ENCODE measurements around the gene ZNF428. TPM values are rescaled to one million over a fixed set of nuclear protein-coding genes. Genes with fewer than 3 reads are reported as not detected.

Gene ZNF428
- total and polyA plus RNA-seq, 2 experiments from 2014 or later: 21.1 to 23.9 TPM

DNA sequence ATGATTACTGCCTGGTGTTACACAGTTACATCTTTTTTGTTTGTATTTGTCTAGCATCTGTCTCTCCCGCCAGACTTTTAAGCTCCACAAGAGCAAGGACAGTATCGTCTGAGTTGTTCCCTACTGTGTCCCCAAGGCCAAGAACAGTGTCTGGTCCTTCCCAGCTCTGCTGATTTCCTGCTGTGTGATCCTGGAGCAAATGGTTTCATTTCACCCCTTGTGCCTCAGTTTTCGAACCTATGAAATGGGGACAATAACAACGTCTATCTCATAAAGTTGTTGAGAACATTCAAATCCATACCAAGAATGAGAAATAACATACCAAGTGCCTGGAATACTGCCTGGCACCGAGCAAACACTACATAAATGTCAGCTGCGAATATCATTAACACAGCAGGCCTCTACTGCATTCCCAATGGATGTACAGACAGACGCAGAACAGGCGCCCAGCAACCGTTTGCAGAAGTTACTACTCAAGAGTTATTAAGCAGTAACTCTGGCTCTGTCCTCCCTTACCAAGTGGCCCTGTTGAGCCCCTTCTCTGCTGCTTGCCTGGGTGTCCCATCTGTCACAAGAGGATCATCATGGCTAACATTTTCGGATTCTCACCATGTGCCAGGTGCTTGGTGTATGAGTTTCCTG, 55.5 kb downstream of the ZNF428 start:
- H3K27ac ChIP-seq (ENCODE audit: low read depth): no peak overlapping the region
- DNase-seq (ENCODE audit: low spot score): no peak
- TF ChIP-seq JUNB (IDR thresholded peaks at IDR 0.05; ENCODE audit: unreplicated experiment) (no peak), STAT1 (IDR thresholded peaks at IDR 0.05; ENCODE audit: unreplicated experiment) (no peak), ZNF331 (CRISPR knock-in tag; IDR thresholded peaks at IDR 0.05; ENCODE audit: low read depth) (no peak), EZH2phosphoT487 (IDR thresholded peaks at IDR 0.05; ENCODE audit: unreplicated experiment) (no peak), POLR2AphosphoS5 (IDR thresholded peaks at IDR 0.05; ENCODE audit: low read depth) (no peak), CREB1 (CRISPR knock-in tag; IDR thresholded peaks at IDR 0.05; ENCODE audit: low read depth) (no peak), EZH2 (IDR thresholded peaks at IDR 0.05; ENCODE audit: low read depth, unreplicated experiment) (no peak), ZNF114 (CRISPR knock-in tag; IDR thresholded peaks at IDR 0.05) (no peak), NANOG (IDR thresholded peaks at IDR 0.05; ENCODE audit: borderline replicate concordance) (no peak)
- TF ChIP-seq, protein P1, sequence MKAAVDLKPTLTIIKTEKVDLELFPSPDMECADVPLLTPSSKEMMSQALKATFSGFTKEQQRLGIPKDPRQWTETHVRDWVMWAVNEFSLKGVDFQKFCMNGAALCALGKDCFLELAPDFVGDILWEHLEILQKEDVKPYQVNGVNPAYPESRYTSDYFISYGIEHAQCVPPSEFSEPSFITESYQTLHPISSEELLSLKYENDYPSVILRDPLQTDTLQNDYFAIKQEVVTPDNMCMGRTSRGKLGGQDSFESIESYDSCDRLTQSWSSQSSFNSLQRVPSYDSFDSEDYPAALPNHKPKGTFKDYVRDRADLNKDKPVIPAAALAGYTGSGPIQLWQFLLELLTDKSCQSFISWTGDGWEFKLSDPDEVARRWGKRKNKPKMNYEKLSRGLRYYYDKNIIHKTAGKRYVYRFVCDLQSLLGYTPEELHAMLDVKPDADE (IDR thresholded peaks at IDR 0.05): no peak
- TF ChIP-seq, protein P2, sequence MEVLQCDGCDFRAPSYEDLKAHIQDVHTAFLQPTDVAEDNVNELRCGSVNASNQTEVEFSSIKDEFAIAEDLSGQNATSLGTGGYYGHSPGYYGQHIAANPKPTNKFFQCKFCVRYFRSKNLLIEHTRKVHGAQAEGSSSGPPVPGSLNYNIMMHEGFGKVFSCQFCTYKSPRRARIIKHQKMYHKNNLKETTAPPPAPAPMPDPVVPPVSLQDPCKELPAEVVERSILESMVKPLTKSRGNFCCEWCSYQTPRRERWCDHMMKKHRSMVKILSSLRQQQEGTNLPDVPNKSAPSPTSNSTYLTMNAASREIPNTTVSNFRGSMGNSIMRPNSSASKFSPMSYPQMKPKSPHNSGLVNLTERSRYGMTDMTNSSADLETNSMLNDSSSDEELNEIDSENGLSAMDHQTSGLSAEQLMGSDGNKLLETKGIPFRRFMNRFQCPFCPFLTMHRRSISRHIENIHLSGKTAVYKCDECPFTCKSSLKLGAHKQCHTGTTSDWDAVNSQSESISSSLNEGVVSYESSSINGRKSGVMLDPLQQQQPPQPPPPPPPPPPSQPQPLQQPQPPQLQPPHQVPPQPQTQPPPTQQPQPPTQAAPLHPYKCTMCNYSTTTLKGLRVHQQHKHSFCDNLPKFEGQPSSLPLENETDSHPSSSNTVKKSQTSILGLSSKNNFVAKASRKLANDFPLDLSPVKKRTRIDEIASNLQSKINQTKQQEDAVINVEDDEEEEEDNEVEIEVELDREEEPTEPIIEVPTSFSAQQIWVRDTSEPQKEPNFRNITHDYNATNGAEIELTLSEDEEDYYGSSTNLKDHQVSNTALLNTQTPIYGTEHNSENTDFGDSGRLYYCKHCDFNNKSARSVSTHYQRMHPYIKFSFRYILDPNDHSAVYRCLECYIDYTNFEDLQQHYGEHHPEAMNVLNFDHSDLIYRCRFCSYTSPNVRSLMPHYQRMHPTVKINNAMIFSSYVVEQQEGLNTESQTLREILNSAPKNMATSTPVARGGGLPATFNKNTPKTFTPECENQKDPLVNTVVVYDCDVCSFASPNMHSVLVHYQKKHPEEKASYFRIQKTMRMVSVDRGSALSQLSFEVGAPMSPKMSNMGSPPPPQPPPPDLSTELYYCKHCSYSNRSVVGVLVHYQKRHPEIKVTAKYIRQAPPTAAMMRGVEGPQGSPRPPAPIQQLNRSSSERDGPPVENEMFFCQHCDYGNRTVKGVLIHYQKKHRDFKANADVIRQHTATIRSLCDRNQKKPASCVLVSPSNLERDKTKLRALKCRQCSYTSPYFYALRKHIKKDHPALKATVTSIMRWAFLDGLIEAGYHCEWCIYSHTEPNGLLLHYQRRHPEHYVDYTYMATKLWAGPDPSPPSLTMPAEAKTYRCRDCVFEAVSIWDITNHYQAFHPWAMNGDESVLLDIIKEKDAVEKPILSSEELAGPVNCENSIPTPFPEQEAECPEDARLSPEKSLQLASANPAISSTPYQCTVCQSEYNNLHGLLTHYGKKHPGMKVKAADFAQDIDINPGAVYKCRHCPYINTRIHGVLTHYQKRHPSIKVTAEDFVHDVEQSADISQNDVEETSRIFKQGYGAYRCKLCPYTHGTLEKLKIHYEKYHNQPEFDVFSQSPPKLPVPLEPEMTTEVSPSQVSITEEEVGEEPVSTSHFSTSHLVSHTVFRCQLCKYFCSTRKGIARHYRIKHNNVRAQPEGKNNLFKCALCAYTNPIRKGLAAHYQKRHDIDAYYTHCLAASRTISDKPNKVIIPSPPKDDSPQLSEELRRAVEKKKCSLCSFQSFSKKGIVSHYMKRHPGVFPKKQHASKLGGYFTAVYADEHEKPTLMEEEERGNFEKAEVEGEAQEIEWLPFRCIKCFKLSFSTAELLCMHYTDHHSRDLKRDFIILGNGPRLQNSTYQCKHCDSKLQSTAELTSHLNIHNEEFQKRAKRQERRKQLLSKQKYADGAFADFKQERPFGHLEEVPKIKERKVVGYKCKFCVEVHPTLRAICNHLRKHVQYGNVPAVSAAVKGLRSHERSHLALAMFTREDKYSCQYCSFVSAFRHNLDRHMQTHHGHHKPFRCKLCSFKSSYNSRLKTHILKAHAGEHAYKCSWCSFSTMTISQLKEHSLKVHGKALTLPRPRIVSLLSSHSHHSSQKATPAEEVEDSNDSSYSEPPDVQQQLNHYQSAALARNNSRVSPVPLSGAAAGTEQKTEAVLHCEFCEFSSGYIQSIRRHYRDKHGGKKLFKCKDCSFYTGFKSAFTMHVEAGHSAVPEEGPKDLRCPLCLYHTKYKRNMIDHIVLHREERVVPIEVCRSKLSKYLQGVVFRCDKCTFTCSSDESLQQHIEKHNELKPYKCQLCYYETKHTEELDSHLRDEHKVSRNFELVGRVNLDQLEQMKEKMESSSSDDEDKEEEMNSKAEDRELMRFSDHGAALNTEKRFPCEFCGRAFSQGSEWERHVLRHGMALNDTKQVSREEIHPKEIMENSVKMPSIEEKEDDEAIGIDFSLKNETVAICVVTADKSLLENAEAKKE (CRISPR knock-in tag; IDR thresholded peaks at IDR 0.05): no peak
- TF ChIP-seq, protein P3, sequence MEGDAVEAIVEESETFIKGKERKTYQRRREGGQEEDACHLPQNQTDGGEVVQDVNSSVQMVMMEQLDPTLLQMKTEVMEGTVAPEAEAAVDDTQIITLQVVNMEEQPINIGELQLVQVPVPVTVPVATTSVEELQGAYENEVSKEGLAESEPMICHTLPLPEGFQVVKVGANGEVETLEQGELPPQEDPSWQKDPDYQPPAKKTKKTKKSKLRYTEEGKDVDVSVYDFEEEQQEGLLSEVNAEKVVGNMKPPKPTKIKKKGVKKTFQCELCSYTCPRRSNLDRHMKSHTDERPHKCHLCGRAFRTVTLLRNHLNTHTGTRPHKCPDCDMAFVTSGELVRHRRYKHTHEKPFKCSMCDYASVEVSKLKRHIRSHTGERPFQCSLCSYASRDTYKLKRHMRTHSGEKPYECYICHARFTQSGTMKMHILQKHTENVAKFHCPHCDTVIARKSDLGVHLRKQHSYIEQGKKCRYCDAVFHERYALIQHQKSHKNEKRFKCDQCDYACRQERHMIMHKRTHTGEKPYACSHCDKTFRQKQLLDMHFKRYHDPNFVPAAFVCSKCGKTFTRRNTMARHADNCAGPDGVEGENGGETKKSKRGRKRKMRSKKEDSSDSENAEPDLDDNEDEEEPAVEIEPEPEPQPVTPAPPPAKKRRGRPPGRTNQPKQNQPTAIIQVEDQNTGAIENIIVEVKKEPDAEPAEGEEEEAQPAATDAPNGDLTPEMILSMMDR (conservative IDR thresholded peaks at IDR 0.05; ENCODE audit: low read depth in 2 of 2): no peak
- TF ChIP-seq, protein P4, sequence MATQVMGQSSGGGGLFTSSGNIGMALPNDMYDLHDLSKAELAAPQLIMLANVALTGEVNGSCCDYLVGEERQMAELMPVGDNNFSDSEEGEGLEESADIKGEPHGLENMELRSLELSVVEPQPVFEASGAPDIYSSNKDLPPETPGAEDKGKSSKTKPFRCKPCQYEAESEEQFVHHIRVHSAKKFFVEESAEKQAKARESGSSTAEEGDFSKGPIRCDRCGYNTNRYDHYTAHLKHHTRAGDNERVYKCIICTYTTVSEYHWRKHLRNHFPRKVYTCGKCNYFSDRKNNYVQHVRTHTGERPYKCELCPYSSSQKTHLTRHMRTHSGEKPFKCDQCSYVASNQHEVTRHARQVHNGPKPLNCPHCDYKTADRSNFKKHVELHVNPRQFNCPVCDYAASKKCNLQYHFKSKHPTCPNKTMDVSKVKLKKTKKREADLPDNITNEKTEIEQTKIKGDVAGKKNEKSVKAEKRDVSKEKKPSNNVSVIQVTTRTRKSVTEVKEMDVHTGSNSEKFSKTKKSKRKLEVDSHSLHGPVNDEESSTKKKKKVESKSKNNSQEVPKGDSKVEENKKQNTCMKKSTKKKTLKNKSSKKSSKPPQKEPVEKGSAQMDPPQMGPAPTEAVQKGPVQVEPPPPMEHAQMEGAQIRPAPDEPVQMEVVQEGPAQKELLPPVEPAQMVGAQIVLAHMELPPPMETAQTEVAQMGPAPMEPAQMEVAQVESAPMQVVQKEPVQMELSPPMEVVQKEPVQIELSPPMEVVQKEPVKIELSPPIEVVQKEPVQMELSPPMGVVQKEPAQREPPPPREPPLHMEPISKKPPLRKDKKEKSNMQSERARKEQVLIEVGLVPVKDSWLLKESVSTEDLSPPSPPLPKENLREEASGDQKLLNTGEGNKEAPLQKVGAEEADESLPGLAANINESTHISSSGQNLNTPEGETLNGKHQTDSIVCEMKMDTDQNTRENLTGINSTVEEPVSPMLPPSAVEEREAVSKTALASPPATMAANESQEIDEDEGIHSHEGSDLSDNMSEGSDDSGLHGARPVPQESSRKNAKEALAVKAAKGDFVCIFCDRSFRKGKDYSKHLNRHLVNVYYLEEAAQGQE (IDR thresholded peaks at IDR 0.05; ENCODE audit: unreplicated experiment): no peak
- no peaks in the 10 kb centered on the region for H3K9me3 Mint-ChIP-seq
- peaks cover 23% of the 10 kb centered on the region for H3K36me3 Mint-ChIP-seq (ENCODE audit: low read depth)
- H3K36me3 ChIP-seq (ENCODE audit: insufficient read depth): no peaks in the 10 kb centered on the region
- no peak overlapping the region for H3K4me3 Mint-ChIP-seq
- H3K4me1 Mint-ChIP-seq: no peaks in the 10 kb centered on the region
- H3K27me3 Mint-ChIP-seq (ENCODE audit: insufficient read depth, low read depth, poor library complexity): peaks cover 2% of the 10 kb centered on the region
- H3K4me1 ChIP-seq (ENCODE audit: insufficient read depth): no peaks in the 10 kb centered on the region
- no peak overlapping the region for H3K4me2 ChIP-seq
- H3F3A ChIP-seq (replicated peaks; ENCODE audit: low read depth): 0 out of 2 replicates have a peak, but pooled peaks cover 5% of the 10 kb centered on the region
- H3K9me2 ChIP-seq (ENCODE audit: insufficient read depth): no peaks in the 10 kb centered on the region
- H3K27ac Mint-ChIP-seq: no peak overlapping the region
- H3K4me3 ChIP-seq: no peak overlapping the region
- H3K79me2 ChIP-seq (replicated peaks; ENCODE audit: insufficient read depth): no peaks in the 10 kb centered on the region
- H2AFZ ChIP-seq: no peak overlapping the region
- H4K20me1 ChIP-seq (replicated peaks; ENCODE audit: insufficient read depth): no peaks in the 10 kb centered on the region; the same call in 1 of the 2 replicates
- no peaks in the 10 kb centered on the region for H3K27me3 ChIP-seq (ENCODE audit: insufficient read depth)
- ATAC-seq: no peak
